MM.1S (cell line): ENCODE results near the gene CCL18.

Experiments used
- DNase-seq: peaks from one replicate; pipeline ENCODE4 v3.0.0-alpha.2; 2015
- H2AFZ ChIP-seq: fragments of 300-600 bp; sonication (generic); 2 replicates; pipeline ENCODE4 v1.6.0; 2016; ENCODE audit warnings: antibody characterized with exemption, low read length
- H3F3A ChIP-seq: fragments of 300-600 bp; sonication (generic); 2 replicates; pipeline ENCODE4 v1.6.1; 2016; ENCODE audit warnings: mild to moderate bottlenecking, antibody characterized with exemption, low read length, moderate library complexity, mixed read lengths; ENCODE audit not compliant: insufficient read depth
- H3K27ac ChIP-seq: fragments of 300-600 bp; sonication (generic); 2 replicates; pipeline ENCODE4 v1.5.1; 2016; ENCODE audit warnings: mild to moderate bottlenecking, low read length
- H3K27me3 ChIP-seq: fragments of 300-600 bp; sonication (generic); replicated peaks from 2 replicates; pipeline ENCODE4 v1.6.0; 2016; ENCODE audit warnings: low read length; ENCODE audit not compliant: insufficient read depth
- H3K36me3 ChIP-seq: fragments of 300-600 bp; sonication (generic); replicated peaks from 2 replicates; pipeline ENCODE4 v1.6.1; 2016; ENCODE audit warnings: mild to moderate bottlenecking, low read length, mixed read lengths; ENCODE audit not compliant: insufficient read depth
- H3K4me1 ChIP-seq: fragments of 300-600 bp; sonication (generic); 2 replicates; pipeline ENCODE4 v1.6.1; 2016; ENCODE audit warnings: low read length, mixed read lengths
- H3K4me2 ChIP-seq: fragments of 300-600 bp; sonication (generic); 2 replicates; pipeline ENCODE4 v1.6.0; 2016; ENCODE audit warnings: low read depth, low read length
- H3K4me3 ChIP-seq: fragments of 300-600 bp; sonication (generic); 2 replicates; pipeline ENCODE4 v1.5.1; 2016; ENCODE audit warnings: low read length, mixed read lengths
- H3K79me2 ChIP-seq: fragments of 300-600 bp; sonication (generic); 2 replicates; pipeline ENCODE4 v1.6.1; 2016; ENCODE audit warnings: mixed run types, low read length, mixed read lengths
- H3K9ac ChIP-seq: fragments of 300-600 bp; sonication (generic); 2 replicates; pipeline ENCODE4 v1.6.1; 2016; ENCODE audit warnings: low read length, mixed read lengths
- H3K9me2 ChIP-seq: fragments of 300-600 bp; sonication (generic); replicated peaks from 2 replicates; pipeline ENCODE4 v1.6.1; 2016; ENCODE audit warnings: mild to moderate bottlenecking, low read length, mixed read lengths; ENCODE audit not compliant: insufficient read depth
- H3K9me3 ChIP-seq: fragments of 300-600 bp; sonication (generic); replicated peaks from 2 replicates; pipeline ENCODE4 v1.6.1; 2016; ENCODE audit warnings: mild to moderate bottlenecking, low read length, mixed read lengths; ENCODE audit not compliant: insufficient read depth
- H4K20me1 ChIP-seq: fragments of 300-600 bp; sonication (generic); 2 replicates; pipeline ENCODE4 v1.6.1; 2016; ENCODE audit warnings: mild to moderate bottlenecking, low read length, moderate library complexity, mixed read lengths; ENCODE audit not compliant: insufficient read depth
- EZH2 ChIP-seq: fragments of 300-600 bp; sonication (generic); optimal IDR thresholded peaks from 2 replicates; pipeline ENCODE3; 2017; ENCODE audit warnings: low read depth, mild to moderate bottlenecking, antibody characterized with exemption, low read length, mixed read lengths
- EZH2phosphoT487 ChIP-seq: fragments of 300-600 bp; sonication (generic); IDR thresholded peaks from 2 replicates; pipeline ENCODE4 v1.6.1; 2018; ENCODE audit warnings: antibody characterized with exemption, low read length
- TF ChIP-seq, protein P1 (sequence below): fragments of 300-600 bp; sonication (generic); IDR thresholded peaks from 2 replicates; pipeline ENCODE4 v1.5.1; 2016; ENCODE audit warnings: antibody characterized with exemption, low read length, mixed read lengths

The CCL18 gene

DNA sequence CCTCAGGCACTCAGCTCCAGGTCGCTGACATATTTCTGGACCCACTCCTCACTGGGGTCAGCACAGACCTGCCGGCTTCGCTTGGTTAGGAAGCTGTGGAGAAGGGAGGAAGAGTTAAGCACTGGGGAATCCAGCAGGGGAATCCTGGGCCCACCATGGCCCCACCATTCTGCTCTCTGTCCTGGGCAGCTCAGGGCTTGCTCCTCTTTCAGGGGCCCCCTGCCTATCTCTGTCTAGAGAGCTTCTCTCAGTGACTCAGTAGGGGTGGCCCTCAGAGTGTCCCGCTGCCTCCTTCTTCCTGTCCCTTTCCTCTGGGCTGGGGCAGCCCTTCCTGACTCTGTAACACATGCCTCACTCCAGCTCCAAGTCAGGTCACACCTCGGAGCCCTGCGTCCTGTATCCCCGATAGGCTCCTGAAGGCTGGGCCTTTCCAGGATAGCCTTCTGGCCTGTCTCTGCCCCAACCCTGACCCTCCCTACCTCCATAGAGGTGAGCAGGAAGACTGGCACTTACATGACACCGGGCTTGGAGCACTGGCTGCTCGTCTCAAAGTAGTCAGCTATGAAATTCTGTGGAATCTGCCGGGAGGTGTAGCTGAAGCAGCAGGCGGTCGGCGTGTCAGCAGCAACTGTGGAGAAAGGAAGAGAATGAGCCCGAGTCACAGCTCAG, 24.7 kb downstream of the CCL18 start:
- peak overlapping the region; percentile 99 for H3K27ac ChIP-seq
- H4K20me1 ChIP-seq = no peaks in the 10 kb centered on the region
- TF ChIP-seq, protein P1, sequence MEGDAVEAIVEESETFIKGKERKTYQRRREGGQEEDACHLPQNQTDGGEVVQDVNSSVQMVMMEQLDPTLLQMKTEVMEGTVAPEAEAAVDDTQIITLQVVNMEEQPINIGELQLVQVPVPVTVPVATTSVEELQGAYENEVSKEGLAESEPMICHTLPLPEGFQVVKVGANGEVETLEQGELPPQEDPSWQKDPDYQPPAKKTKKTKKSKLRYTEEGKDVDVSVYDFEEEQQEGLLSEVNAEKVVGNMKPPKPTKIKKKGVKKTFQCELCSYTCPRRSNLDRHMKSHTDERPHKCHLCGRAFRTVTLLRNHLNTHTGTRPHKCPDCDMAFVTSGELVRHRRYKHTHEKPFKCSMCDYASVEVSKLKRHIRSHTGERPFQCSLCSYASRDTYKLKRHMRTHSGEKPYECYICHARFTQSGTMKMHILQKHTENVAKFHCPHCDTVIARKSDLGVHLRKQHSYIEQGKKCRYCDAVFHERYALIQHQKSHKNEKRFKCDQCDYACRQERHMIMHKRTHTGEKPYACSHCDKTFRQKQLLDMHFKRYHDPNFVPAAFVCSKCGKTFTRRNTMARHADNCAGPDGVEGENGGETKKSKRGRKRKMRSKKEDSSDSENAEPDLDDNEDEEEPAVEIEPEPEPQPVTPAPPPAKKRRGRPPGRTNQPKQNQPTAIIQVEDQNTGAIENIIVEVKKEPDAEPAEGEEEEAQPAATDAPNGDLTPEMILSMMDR = no peak
- TF ChIP-seq EZH2 = no peak
- no peak for TF ChIP-seq EZH2phosphoT487
- peak overlapping the region; percentile 42 for H3K4me3 ChIP-seq
- peaks cover 65% of the 10 kb centered on the region for H3K4me1 ChIP-seq
- H3K9me2 ChIP-seq = no peaks in the 10 kb centered on the region
- no peaks in the 10 kb centered on the region for H3K9me3 ChIP-seq
- no peak overlapping the region for H2AFZ ChIP-seq
- peak overlapping the region; percentile 54 for H3K4me2 ChIP-seq
- no peaks in the 10 kb centered on the region for H3K27me3 ChIP-seq
- H3K79me2 ChIP-seq = no peaks in the 10 kb centered on the region
- no peak for DNase-seq
- peak overlapping the region; percentile 79 for H3K9ac ChIP-seq
- no peaks in the 10 kb centered on the region for H3K36me3 ChIP-seq
- H3F3A ChIP-seq = peaks cover 71% of the 10 kb centered on the region

DNA sequence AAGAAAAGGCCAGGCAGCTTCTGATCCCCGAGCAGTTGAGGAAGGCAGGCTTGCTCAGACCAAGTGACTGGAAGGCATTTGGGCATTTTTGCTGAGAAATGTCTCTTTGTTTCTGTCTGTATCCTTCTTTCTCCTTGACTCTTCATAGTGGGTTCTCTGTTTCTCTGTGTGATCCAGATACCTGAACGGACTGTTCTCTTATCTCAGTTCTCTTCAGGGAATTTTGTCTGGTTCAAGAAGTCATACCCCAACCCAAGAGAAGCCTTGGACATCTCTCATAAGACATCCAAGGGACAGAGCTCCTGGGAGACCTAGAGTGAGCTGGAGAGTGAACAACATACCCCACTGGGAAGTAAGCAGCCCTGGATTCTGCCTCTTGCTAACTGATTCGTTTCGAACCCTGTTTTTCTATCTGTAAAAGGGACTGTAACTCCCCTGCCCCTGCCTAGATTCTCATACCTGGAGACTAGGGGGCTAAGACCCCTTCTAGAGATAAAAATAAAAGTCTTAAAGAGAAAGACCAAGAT, 25.3 kb downstream of the CCL18 start:
- no peaks in the 10 kb centered on the region for H3K79me2 ChIP-seq
- TF ChIP-seq EZH2phosphoT487 (no peak), EZH2 (no peak)
- TF ChIP-seq, protein P1 = no peak
- peak overlapping the region; percentile 42 for H3K4me3 ChIP-seq
- peak; percentile 31 for DNase-seq
- H3K9me2 ChIP-seq = no peaks in the 10 kb centered on the region
- no peak overlapping the region for H2AFZ ChIP-seq
- no peaks in the 10 kb centered on the region for H3K27me3 ChIP-seq
- H3K36me3 ChIP-seq = no peaks in the 10 kb centered on the region
- H3K4me1 ChIP-seq = peaks cover 64% of the 10 kb centered on the region
- H4K20me1 ChIP-seq = no peaks in the 10 kb centered on the region
- no peaks in the 10 kb centered on the region for H3K9me3 ChIP-seq
- H3K4me2 ChIP-seq = peak overlapping the region; percentile 54
- H3K9ac ChIP-seq = peak overlapping the region; percentile 79
- peaks cover 71% of the 10 kb centered on the region for H3F3A ChIP-seq
- peak overlapping the region; percentile 99 for H3K27ac ChIP-seq

DNA sequence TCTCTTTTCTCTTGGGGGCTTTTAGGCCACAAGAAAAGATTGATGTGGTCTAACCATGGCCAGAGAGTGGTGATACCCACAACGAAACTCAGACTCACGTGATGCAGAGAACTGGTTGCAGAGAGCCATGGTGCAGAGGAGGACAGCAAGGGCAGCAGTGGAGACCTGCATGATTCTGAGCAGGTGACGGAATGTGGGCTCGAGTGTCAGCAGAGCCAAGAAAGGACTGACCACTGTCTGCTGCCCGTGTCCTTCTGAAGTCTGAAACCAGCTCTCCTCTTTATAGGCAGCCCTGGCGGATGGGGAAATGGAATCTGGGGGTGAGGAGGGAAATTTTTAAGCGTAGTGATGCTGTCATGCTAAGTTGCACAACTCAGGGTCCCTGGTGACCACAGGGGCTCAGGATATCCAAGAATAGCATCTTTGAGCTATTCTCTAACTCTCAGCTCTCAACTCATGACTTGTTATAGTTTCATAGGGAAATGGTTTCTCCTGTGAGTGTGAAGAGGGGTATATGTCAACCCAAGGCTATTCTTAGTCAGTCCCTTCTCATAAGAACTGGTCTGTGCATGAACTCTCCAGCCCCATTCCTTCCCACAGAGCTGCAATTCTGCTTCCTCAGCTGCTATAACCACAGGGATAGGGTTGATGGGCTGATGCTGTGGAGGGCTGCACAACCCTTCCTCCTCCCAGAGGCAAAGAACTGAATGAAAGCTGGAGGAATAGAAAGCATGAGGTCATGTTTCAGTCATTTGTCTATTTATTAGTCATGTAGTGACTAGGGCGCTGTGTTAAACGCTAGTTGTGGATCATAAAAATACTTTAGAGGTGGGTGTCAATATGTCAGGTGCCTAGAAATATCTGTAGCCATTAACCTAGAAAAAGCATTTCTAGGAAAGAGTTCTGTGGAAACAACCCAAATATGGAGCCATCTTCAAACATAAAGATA, 26.1 kb downstream of the CCL18 start, which contains the start of gene CCL3:
TSS of gene CCL3 (minus strand) at position 256 of the 949 bp plus-strand sequence. CDS start at position 171, 85 bp downstream.
- H3K9ac ChIP-seq = peak within 1 kb of the TSS; percentile 79
- H3K27me3 ChIP-seq = no peaks in the 10 kb centered on the region
- no peaks in the 10 kb centered on the region for H3K36me3 ChIP-seq
- peaks cover 64% of the 10 kb centered on the region for H3K4me1 ChIP-seq
- no peaks in the 10 kb centered on the region for H3K9me3 ChIP-seq
- peak; percentile 94 for DNase-seq
- H3K27ac ChIP-seq = peak within 1 kb of the TSS; percentile 99
- no peak within 1 kb of the TSS for H2AFZ ChIP-seq
- peaks cover 71% of the 10 kb centered on the region for H3F3A ChIP-seq
- peak within 1 kb of the TSS; percentile 73 for H3K4me2 ChIP-seq
- H3K4me3 ChIP-seq = peak within 1 kb of the TSS; percentile 42
- no peaks in the 10 kb centered on the region for H4K20me1 ChIP-seq
- H3K79me2 ChIP-seq = no peaks in the 10 kb centered on the region
- TF ChIP-seq, protein P1 = no peak
- TF ChIP-seq EZH2 = no peak
- no peaks in the 10 kb centered on the region for H3K9me2 ChIP-seq
